Measurements from ENCODE around the gene AP2A2. TPM values are rescaled to one million over a fixed set of nuclear protein-coding genes. Genes with fewer than 3 reads are reported as not detected.

AP2A2 gene
- total RNA-seq, 2 donors from 2014 or later, result 79.4 to 97.7 TPM

DNA sequence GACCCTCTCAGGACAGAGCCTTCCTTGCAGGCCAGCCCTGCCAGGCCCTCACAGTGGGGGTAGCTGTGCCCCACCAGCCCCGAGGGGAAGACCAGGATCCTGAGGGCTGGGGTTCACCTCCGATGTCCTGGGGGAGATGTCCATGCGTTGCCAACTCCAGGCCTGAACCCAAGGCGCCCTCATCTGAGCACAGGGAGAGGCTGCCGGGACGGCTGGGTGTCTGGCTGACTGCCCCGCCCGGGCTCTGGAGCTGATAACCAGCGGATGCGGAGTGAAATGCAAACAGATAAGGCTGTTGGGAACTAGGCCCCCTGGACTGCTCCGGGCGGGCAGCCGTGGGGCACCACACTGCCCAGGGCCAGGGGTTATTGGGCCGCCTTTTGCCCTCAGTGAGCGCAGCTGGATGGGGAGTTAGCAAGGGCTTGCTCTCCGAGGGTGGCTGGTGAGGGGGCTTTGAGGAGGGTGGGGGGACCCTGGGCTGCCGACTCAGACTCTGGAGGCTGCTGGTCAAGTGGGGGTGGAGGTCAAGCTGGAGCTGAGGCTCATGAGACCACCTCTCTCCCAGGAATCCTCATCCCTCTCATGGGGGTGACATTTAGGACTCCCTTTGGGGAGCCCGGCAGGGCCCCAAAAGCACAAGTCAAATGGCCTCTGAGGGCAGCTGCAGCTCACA is 116.4 kb downstream of the AP2A2 start:
- DNase-seq, result no peak
- no peak overlapping the region for H3K4me3 Mint-ChIP-seq
- H3K27ac Mint-ChIP-seq, result no peak overlapping the region
- Histone ChIP-seq H3K36me3 (ENCODE audit: control insufficient read depth, insufficient read depth, low read length) (no peaks in the 10 kb centered on the region), H3K4me3 (ENCODE audit: low read length) (no peak overlapping the region), H3K9me3 (ENCODE audit: control insufficient read depth, low read length) (peaks cover 8% of the 10 kb centered on the region), H3K27me3 (ENCODE audit: control insufficient read depth, insufficient read depth, low read length, poor library complexity, severe bottlenecking) (no peaks in the 10 kb centered on the region), H3K9ac (ENCODE audit: extremely low read depth, low read length, poor library complexity, severe bottlenecking) (no peak overlapping the region), H3K4me1 (ENCODE audit: control insufficient read depth, insufficient read depth, low read length) (no peaks in the 10 kb centered on the region), H3K27ac (ENCODE audit: low read depth, low read length) (no peak overlapping the region)
- H3K27me3 Mint-ChIP-seq (ENCODE audit: insufficient read depth), result peaks cover 1% of the 10 kb centered on the region
- H3K9me3 Mint-ChIP-seq, result peaks cover 5% of the 10 kb centered on the region
- no peaks in the 10 kb centered on the region for H3K36me3 Mint-ChIP-seq (ENCODE audit: low read depth)
- no peaks in the 10 kb centered on the region for H3K4me1 Mint-ChIP-seq
- 87 to 90% methylated on average over 3 to 18 of the region's 18 CpGs for WGBS, 2 experiments (ENCODE audit: insufficient coverage in 1 of 2, insufficient read length in 1 of 2)
- TF ChIP-seq, protein P1, sequence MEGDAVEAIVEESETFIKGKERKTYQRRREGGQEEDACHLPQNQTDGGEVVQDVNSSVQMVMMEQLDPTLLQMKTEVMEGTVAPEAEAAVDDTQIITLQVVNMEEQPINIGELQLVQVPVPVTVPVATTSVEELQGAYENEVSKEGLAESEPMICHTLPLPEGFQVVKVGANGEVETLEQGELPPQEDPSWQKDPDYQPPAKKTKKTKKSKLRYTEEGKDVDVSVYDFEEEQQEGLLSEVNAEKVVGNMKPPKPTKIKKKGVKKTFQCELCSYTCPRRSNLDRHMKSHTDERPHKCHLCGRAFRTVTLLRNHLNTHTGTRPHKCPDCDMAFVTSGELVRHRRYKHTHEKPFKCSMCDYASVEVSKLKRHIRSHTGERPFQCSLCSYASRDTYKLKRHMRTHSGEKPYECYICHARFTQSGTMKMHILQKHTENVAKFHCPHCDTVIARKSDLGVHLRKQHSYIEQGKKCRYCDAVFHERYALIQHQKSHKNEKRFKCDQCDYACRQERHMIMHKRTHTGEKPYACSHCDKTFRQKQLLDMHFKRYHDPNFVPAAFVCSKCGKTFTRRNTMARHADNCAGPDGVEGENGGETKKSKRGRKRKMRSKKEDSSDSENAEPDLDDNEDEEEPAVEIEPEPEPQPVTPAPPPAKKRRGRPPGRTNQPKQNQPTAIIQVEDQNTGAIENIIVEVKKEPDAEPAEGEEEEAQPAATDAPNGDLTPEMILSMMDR (conservative IDR thresholded peaks at IDR 0.05), result no peak

DNA sequence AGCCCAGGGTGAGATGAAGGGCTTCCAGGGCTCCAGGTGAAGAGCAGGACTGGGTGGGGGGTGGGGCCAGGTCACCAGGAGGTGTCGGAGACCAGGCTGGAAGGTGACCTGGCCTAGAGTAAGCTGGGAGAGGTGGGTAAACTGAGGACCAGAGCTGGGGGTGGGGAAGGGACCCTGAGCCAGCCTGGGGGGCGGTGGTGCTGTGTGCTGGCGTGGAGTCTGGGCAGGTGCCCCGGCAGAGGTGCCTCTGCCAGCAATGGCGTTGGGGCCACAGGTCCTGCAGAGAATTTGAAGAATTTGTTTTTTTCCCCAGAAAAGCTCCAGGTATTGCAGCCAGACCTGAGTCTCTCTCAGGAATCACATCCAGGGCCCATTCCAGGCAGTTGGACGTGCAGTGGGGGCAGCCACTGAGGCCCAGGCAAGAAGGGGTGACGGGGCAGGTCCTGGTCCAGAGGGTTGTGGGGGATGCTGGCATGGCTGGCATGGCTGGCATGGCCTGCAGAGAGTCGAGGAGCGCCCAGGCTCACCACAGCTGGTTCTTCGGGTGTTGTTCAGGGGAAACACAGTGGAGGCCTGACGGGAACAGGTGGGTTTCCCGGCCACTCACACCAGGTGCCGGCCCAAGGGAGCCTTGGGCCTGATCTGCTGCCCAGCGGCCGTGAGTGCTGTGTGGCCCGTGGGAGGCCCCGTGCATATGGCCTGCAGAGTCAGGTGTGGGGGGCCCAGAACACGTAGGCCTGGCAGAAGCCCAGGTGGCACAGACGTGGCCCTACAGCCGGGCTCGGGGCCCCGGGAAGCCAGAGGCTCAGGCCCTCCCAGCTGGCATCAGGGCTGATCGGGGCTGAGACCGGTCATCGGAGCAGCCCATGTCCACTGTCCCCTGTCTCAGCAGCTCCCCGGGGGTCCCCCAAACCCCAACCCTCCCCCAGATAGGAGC is 117.2 kb downstream of the AP2A2 start:
- Histone ChIP-seq H3K9me3 (ENCODE audit: control insufficient read depth, low read length) (peaks cover 8% of the 10 kb centered on the region), H3K27me3 (ENCODE audit: control insufficient read depth, insufficient read depth, low read length, poor library complexity, severe bottlenecking) (no peaks in the 10 kb centered on the region), H3K36me3 (ENCODE audit: control insufficient read depth, insufficient read depth, low read length) (no peaks in the 10 kb centered on the region), H3K4me1 (ENCODE audit: control insufficient read depth, insufficient read depth, low read length) (no peaks in the 10 kb centered on the region), H3K9ac (ENCODE audit: extremely low read depth, low read length, poor library complexity, severe bottlenecking) (no peak overlapping the region), H3K27ac (ENCODE audit: low read depth, low read length) (no peak overlapping the region), H3K4me3 (ENCODE audit: low read length) (no peak overlapping the region)
- DNase-seq, result no peak
- Mint-ChIP-seq H3K27me3 (ENCODE audit: insufficient read depth) (peaks cover 4% of the 10 kb centered on the region), H3K4me1 (no peaks in the 10 kb centered on the region), H3K4me3 (no peak overlapping the region), H3K9me3 (peaks cover 5% of the 10 kb centered on the region), H3K36me3 (ENCODE audit: low read depth) (no peaks in the 10 kb centered on the region), H3K27ac (no peak overlapping the region)
- 92 to 95% methylated on average over 12 to 26 of the region's 26 CpGs for WGBS, 2 experiments (ENCODE audit: insufficient coverage in 1 of 2, insufficient read length in 1 of 2)
- TF ChIP-seq, protein P1 (conservative IDR thresholded peaks at IDR 0.05), result no peak

DNA sequence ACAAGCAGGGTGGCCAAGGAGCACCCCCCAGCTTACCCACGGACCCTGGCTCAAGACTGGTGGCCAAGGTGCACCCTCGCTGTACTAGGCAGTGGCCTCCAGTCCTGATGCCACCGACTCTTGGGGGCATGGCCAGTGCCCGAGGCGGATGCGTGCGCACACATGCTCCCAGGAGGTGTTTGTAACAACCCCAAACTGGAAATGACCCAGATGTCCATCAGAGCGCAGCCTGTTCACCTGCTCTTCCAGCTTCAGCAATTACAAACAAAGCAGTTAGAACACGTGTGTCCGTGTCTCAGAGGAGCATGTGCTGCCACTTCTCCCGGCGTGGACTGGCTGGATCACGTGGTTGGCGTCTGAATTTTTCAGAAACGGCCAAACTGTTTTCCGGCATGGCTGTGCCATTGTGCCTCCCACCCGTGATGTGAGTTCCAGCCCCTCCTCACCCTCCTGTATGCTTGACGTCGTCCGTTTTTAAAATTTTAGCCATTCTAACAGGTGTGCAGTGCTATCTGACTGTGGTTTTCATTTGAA is 118.0 kb downstream of the AP2A2 start:
- H3K4me3 Mint-ChIP-seq, result no peak overlapping the region
- Histone ChIP-seq H3K4me3 (ENCODE audit: low read length) (no peak overlapping the region), H3K4me1 (ENCODE audit: control insufficient read depth, insufficient read depth, low read length) (no peaks in the 10 kb centered on the region), H3K27ac (ENCODE audit: low read depth, low read length) (no peak overlapping the region), H3K36me3 (ENCODE audit: control insufficient read depth, insufficient read depth, low read length) (no peaks in the 10 kb centered on the region), H3K27me3 (ENCODE audit: control insufficient read depth, insufficient read depth, low read length, poor library complexity, severe bottlenecking) (no peaks in the 10 kb centered on the region), H3K9ac (ENCODE audit: extremely low read depth, low read length, poor library complexity, severe bottlenecking) (no peak overlapping the region), H3K9me3 (ENCODE audit: control insufficient read depth, low read length) (peaks cover 8% of the 10 kb centered on the region)
- TF ChIP-seq, protein P1 (conservative IDR thresholded peaks at IDR 0.05), result no peak
- no peaks in the 10 kb centered on the region for H3K36me3 Mint-ChIP-seq (ENCODE audit: low read depth)
- peaks cover 4% of the 10 kb centered on the region for H3K27me3 Mint-ChIP-seq (ENCODE audit: insufficient read depth)
- H3K4me1 Mint-ChIP-seq, result no peaks in the 10 kb centered on the region
- no peak overlapping the region for H3K27ac Mint-ChIP-seq
- 94 to 96% methylated on average over 20 of the region's 20 CpGs for WGBS, 2 experiments (ENCODE audit: insufficient coverage in 1 of 2, insufficient read length in 1 of 2)
- DNase-seq, result no peak
- peaks cover 5% of the 10 kb centered on the region for H3K9me3 Mint-ChIP-seq
